GM18867 (cell line): Measurements from ENCODE around the gene HK1.
"Not testable (repeated sequence)": the region's sequence is repeated elsewhere in the genome, so short reads cannot be mapped to it uniquely, and the experiment has no call there.

ENCODE experiments used
- ATAC-seq: cut with Tn5 transposase; IDR thresholded peaks from one replicate; pipeline ENCODE4 v1.9.1; 2021; ENCODE audit warnings: mild to moderate bottlenecking, moderate library complexity; ENCODE audit not compliant: unreplicated experiment

HK1 gene

DNA sequence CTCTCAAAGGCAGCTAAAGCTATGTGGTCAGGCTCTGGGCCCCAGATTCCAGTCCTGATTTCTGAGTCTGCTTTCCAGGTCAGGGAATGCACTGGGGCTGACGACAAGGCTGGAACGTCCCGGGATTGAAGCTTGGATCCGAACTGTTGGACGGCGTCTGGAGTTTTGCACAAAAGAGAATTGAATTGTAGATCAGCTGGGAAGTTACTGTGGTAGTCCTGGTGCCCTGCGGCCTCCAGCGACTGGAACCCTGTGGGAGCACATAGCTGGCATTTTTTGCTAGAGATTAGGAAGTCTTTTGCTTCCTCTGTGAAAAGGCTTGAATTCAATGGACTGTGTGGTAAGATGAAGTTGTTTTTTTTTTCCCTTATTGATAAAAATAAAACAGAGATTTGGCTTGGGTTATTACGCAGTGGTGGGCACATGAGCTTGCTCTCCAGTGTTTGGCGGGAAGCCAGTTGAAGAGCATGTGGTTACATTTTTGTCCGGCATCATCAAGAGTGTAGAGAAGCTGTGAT, at the start of gene HK1:
Gene HK1, plus strand, starts transcription at position 51 of the 518 bp plus-strand sequence.
- ATAC-seq, result no peak

DNA sequence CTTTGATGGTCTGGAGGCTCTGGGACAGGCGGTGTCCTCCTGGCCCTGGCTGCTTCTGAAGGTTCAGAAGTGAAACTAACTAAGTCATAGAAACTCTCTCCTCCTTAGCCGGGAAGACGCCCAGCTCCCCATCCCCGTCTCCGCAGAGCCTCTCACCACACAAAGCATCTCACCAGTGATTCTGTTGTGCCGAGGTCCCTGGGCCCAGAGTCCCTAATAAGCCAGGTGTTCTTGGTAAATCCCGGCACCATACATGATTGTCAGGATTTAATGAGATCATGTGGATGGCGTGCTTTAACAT, 48.7 kb upstream of the HK1 start:
- no peak for ATAC-seq

DNA sequence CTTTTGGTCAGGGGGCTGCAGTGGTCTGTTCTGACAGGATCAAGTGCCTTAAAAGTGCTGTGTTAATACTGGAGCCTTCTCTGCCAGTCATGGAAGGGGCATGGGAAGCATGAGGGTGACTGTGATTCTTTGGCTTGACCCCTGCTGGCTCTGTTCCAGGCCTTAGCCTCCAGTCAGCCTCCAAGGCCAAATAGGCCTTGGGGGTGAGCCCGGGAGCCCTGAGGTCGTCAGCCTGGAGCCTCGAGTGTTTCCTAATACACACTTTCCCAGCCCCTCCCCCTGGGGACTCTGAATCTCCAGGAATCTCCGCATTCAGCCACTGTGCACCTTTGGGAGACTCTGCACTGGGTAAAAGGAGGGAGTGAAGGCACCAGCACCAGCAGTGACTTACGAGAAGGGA, 48.2 kb upstream of the HK1 start:
- ATAC-seq, result no peak

DNA sequence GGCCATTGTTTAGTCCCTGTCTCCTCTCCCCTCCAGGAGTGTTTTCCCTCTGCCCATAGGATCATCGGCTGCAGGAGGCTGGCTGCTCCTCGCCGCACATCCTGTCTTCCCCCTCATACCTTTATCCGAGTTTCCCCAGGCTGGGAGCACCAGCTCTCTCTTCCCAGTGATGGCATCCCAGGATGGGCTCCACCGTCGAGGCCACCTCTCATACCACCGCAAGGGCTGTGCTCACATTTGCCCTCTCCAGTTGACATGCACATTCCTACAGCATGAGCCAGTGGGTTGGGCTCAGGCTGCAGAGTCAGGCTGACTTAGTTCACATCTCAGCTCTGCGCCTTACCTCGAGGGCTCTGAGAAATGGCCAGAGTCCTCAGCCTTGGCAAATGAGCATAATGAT, 46.0 kb upstream of the HK1 start:
- no peak for ATAC-seq

DNA sequence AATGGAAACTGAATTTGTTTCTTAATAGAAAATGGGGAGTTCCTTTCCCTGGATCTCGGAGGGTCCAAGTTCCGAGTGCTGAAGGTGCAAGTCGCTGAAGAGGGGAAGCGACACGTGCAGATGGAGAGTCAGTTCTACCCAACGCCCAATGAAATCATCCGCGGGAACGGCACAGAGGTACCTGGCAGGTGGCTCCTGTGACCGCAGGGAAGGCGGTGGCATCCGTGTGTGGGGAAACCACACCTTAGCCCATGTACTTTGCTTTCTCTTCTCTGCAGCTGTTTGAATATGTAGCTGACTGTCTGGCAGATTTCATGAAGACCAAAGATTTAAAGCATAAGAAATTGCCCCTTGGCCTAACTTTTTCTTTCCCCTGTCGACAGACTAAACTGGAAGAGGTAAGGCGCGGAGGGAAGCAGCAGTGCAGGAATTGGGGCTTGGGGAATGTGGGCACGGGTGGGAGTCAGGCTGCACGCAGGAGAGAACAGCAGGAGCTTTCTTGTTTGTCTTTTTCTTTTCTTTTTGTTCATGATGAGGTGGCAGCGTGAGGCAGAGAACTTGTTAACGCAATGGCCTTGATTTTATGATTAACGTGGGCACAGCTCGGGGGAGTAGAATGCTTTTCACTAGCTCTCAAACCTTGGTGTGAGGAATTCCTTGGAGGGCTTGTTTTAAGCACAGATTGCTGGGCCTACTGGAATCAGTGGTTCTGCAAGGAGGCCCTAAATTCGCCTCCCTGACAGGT, 45.4 kb upstream of the HK1 start:
- no peak for ATAC-seq

DNA sequence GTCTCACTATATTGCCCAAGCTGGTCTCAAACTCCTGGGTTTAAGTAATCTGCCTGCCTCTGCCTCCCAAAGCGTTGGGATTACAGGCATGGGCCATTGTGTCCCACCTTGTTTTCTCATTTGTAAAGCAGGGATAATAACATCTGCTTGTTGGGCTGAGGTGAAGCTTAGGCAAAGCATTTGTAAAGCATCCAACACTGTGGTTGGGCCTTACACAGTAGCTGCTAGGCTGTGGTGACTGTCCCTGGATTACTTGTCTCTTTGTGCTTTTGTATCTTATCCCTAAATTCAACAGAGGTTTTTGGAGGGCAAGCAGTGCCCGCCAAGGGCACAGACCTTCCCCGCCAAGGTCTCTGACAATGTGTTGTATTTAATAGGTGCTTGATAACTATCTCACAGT, 43.8 kb upstream of the HK1 start:
- no peak for ATAC-seq

DNA sequence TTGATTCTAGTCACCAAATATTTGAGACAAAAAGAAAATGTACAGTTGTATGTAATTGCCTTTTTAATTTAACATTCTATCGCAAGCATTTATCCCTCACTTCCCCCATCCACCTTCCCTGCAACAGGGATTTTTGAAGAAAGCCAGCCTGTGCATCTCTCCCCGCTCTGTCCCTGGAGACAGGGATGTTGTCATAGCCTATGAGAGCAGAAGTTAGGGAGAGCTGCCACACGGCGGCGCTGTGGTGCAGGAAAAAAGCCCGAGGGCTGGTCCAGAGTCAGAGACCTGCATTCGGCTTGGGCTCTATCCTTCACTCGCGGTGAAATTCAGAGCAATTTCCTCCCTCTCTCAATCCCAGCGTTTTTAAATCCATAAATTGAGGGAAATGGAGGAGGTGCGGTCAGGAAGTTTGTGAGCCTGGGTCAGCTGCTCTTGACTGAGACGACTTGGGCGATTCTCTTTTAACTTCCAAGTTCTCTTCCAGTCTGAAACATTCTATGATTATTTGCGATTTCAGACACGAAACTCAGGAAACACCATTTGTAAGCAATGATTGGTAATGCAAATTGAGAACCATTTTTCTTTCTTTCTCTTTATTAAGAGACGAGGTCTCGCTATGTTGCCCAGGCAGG, 40.7 kb upstream of the HK1 start:
- ATAC-seq, result peak; percentile 89

DNA sequence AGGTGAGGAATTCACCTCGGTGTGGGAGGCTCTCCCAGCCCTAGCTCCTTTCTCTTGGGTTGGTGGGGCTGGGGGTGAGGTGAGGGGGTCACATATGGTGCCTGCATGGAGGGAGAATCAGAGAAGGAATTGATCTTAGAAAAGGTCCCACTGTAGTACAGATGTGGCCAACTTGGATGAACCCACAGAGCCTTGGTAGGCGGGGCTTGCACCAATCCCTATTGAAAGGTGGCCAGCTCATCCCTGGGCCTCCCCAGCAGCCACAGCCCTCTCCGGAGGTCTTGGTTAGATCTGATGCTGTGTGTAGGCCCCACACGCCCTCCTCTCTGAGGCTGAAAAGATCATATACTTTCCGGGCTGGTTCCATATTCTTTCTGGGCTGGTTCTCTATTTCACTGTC, 39.2 kb upstream of the HK1 start:
- no peak for ATAC-seq

DNA sequence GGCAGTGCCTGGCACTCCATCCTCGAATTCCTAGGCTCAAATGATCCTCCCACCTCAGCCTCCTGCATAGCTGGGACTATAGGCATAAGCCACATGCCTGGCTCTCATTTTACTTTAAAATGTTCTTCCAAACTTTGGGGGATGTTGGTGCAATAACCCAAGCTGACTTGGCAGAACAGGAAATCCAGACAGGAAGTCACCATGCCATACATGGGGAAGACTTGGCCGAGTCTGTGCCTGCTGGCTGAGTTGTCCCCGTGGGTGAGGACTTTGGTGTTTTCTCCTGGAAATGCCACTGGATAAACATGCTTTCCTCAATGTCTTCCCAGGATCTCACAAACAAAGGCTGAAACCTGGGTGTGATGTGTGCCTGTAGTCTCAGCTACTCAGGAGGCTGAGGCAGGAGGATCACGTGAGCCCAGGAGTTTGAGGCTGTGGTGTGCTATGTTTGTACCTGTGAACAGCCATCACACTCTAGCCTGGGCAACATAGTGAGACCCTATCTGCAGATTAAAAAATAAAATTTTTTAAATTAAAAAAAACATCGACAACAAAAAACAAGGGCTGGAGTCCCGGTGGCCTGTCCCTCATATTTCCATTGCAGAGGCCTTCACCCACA, 38.4 kb upstream of the HK1 start:
- ATAC-seq, result no peak

DNA sequence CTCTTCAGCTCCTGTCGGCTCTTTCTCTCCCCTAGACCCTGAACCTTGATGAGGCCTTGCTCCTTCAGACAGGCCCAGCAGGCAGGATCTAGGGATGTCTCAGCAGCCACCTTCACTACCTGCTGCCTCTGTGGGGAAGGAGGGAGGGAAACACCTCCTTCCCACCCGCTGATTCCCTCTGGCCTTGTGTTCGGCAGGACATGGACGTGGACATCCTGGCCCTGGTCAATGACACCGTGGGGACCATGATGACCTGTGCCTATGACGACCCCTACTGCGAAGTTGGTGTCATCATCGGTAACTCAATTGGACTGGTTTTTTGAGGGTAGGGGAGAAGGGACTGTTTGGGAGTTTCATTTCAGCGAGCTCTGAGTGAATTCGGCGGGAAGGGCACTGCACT, 37.8 kb upstream of the HK1 start:
- ATAC-seq, result no peak

DNA sequence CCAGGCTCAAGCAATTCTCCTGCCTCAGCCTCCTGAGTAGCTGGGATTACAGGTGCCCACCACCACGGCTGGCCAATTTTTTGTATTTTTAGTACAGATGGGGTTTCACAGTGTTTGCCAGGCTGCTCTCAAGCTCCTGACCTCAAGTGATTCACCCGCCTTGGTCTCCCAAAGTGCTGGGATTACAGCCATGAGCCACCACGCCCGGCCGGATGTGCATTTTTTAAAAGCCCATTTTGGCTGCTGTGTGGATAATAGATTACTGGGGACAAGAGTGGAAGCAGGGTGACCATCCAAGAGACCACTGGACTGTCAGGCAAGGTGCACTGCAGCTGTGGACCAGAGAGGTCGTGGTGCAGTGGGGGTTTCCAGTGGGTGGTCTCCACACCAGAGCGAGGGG, 36.7 kb upstream of the HK1 start:
- no peak for ATAC-seq

DNA sequence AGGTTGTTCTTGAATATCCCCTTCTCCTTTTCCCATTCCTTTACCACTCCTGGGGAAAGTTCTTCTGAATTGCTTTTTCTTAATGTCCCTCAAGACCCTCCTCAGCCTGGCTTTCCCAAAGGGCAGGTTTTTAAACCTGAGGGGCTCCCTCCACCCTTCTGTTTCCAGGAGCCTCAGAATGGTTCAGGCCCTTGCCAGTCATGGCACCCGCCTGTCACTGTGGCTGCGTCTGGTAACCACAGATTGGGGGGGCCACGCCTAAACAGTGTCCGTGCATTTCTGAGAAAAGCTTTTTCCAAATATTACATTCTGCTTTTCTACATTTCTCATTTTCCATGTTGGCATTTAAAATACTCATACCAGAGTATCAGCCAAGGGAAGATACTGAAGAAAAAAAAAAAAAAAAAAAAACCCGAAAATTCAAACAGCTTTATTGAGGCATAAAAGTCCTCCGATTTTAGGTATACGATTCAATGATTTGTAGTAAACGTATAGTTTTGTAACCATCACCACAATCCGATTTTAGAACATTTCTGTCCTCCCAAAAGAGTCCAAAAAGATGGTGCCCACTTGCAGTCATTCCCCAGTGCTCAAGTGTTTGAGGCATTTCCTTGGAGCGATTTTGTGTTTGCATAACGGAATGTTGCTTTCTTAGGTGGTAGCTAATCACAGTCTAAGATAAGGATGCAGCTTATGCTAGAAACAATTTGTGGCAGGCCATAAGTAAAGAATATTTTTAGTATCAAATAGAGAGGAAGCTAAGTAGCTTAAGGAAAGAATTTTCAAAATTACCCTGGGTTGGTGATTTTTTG, 36.0 kb upstream of the HK1 start:
- ATAC-seq, result no peak

DNA sequence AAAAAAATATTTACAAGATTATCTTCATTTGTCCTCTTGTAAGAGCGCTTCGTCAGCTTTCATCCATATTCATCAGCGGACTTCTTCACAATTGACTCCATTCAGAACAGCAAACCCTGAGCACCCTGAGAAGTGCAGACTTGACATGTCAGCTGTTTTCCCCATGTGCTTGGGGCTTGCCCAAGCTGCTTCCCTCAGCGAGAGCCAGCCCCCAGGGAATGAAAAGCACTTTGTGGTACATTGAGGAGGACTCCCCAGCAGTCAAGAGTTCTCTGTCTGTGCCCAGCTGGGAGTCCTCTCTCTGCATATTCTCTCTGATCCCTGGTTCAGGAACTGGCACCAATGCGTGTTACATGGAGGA, 35.5 kb upstream of the HK1 start:
- ATAC-seq, result no peak

DNA sequence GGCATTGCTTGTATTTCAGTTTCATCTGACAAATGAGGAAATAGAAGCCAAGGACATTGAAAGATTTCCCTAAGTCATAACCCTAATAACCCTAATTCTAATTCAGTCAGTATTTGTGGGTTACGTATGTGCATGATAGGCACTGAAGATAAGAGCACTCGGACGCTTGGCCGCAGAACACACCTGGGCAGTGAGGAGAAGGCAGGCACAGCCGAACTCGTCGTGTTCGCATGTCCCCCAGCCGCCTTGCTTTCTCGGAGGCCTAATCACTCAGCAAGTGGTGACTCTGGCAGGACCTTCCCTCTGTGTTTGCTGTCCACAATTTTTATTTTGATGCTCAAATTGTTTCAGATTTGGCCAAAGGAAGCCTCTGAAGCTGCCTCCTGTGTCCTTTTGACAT, 34.5 kb upstream of the HK1 start:
- no peak for ATAC-seq

DNA sequence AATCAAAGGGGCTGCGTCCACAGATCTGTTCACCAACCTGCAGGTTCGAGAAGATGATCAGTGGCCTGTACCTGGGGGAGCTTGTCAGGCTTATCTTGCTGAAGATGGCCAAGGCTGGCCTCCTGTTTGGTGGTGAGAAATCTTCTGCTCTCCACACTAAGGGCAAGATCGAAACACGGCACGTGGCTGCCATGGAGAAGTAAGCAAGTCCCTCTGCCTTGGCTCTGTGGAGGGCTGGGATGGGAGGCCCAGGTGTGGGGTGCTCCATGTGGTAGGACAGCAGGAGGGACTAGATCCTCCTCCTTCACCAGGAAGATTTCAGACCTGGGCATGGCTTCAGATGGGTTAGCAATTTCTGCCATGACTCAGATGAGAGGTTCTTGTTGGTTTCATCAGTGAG, 32.3 kb upstream of the HK1 start:
- ATAC-seq, result no peak

DNA sequence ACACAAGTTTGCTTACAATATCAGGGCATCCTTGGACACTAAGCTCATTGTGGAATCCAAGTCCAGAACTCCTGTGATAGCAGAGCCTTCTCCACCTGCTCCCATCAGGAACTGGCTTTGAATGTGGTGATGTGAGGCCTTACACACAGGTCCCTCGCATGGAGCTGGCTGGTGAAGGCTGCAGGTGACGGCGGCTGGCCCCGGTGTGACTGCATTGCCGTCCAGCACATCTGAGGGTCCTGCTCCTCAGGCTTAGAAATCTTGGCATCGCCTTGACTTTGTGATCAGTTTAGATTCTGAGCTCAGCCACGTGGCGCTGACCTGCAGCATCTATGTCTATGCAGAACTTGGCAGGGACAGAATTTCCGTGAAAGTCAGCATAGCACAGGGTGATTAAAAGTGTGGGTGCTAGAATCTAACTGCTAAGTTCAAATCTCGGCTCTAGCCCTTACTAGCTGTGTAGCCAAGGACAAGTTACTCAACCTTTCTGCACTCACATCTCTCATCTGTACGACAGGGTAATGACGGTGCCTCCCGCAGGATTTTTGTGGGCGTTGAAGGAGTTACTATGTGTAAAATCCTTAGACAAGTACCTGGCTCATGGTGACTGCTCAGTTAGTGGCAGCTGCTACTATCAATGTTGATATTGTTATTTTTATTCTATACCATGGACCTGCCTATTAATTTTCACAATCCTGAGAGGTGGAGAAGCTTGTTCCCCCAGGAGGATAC, 31.5 kb upstream of the HK1 start:
- no peak for ATAC-seq

DNA sequence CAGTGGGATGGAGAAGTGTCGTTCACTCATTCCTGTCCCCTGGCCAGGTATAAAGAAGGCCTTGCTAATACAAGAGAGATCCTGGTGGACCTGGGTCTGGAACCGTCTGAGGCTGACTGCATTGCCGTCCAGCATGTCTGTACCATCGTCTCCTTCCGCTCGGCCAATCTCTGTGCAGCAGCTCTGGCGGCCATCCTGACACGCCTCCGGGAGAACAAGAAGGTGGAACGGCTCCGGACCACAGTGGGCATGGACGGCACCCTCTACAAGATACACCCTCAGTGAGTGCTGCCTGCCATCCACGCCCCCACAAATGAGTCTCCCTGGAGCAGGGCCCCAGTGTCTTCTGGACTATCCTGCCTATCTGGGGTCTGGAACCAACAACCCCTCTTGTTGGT, 31.0 kb upstream of the HK1 start:
- ATAC-seq, result no peak

DNA sequence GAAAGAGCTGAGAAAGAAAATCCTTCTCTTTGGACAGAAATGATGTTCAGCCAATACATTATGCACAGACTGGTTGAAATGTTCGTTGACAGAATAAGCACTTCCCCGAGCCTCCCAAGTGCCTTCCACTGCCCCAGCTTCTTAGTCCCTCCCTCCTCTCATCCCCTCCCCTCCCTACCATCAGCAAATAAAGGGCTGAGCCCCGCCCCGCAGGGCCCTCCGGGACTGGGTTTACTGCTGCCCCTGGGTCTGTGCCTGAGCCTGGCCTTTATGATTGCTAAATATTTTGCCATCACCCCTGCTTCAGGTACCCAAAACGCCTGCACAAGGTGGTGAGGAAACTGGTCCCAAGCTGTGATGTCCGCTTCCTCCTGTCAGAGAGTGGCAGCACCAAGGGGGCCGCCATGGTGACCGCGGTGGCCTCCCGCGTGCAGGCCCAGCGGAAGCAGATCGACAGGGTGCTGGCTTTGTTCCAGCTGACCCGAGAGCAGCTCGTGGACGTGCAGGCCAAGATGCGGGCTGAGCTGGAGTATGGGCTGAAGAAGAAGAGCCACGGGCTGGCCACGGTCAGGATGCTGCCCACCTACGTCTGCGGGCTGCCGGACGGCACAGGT, 30.1 kb upstream of the HK1 start:
- ATAC-seq, result no peak

DNA sequence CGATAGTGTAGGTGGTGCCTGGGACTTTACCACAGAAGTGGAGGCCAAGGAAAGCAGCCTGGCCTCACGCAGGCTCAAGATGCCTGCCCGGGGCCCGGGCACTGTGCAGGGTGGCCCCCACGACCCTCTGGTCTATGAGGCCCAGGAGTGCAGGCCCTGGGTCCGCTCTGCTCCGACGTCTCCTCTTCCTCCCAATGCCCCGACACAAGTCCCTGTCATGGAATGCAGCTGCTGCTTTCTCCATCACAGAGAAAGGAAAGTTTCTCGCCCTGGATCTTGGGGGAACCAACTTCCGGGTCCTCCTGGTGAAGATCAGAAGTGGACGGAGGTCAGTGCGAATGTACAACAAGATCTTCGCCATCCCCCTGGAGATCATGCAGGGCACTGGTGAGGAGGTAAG, 28.3 kb upstream of the HK1 start:
- ATAC-seq, result no peak

DNA sequence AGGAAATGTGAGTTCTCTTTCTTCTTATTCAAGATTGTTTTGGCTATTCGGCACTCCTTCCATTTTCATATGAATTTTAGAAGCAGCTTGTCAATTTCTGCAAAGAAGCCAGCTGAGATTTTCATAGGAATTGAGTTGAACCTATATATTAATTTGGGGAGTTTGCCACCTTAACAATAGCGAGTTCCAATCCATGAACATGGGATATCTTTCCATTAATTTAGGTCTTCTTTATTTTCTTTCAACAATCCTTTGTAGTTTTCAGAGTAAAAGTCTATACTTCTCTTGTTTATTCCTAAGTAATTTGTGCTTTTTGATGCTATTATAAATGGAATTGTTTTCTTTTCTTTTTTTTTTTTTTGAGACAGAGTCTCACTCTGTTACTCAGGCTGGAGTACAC, 26.9 kb upstream of the HK1 start:
- ATAC-seq, result not testable (repeated sequence)

DNA sequence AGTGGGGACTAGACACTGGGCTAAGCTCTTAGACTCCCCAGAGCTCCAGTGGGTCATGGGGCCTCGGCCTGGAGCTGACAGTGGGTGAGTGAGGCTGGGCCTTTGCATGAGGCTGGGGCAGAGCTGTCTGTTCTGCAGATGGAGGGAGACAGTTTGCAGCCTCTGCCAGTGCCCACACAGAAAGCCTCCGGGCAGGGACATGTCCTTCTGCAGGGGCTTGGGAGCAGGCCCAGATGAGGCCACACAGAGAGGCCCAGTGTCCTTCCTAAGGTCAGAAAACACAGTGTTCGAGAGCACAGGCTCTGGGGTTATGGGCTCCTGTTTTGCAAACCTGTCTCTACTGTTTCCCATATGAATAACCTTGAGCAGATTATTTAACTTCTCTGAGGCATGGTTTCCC, 25.1 kb upstream of the HK1 start:
- ATAC-seq, result no peak
